HepG2 (cell line): ENCODE measurements around the gene TMTC1.

Experiments used
- EZH2 ChIP-seq: conservative IDR thresholded peaks from 2 replicates; pipeline ENCODE4 v1.6.1; 2012; ENCODE audit warnings: mild to moderate bottlenecking, low read depth, low read length, moderate library complexity
- MED1 ChIP-seq: sonication (generic); formaldehyde crosslinking; IDR thresholded peaks from 2 replicates; pipeline ENCODE4 v1.4.0; 2020; ENCODE audit warnings: missing genetic modification reagents
- NR2C2 ChIP-seq: sonication (generic); formaldehyde crosslinking; IDR thresholded peaks from 2 replicates; pipeline ENCODE4 v1.4.0; 2020; ENCODE audit warnings: missing genetic modification reagents, mild to moderate bottlenecking, moderate library complexity, borderline replicate concordance
- USF2 ChIP-seq, 2 experiments: sonication (generic) in 1 of 2; formaldehyde crosslinking in 1 of 2; IDR thresholded peaks; 2 replicates each; pipeline versions ENCODE4 v1.5.1 to v1.6.1; 2011 to 2020; ENCODE audit warnings: borderline replicate concordance in 1 of 2, low read depth in 1 of 2, low read length in 1 of 2, mild to moderate bottlenecking in 1 of 2, missing genetic modification reagents in 1 of 2, moderate library complexity in 1 of 2
- ZGPAT ChIP-seq: IDR thresholded peaks from 2 replicates; pipeline ENCODE4 v1.6.1; 2016; ENCODE audit warnings: mild to moderate bottlenecking
- ZNF234 ChIP-seq: sonication (generic); formaldehyde crosslinking; conservative IDR thresholded peaks from 2 replicates; pipeline ENCODE4 v1.5.1; 2020; ENCODE audit warnings: mild to moderate bottlenecking, missing genetic modification reagents
- ZNF350 ChIP-seq: sonication (generic); formaldehyde crosslinking; IDR thresholded peaks from 2 replicates; pipeline ENCODE4 v1.4.0; 2020; ENCODE audit warnings: mild to moderate bottlenecking, low read depth, missing genetic modification reagents, borderline replicate concordance
- ZNF800 ChIP-seq: sonication (generic); formaldehyde crosslinking; IDR thresholded peaks from 2 replicates; pipeline ENCODE4 v1.4.0; 2020; ENCODE audit warnings: missing genetic modification reagents
- TF ChIP-seq, protein P1 (sequence below): sonication (generic); formaldehyde crosslinking; IDR thresholded peaks from 2 replicates; pipeline ENCODE4 v1.4.0; 2020; ENCODE audit warnings: mild to moderate bottlenecking, missing genetic modification reagents
- TF ChIP-seq, protein P2 (sequence below): sonication (generic); formaldehyde crosslinking; IDR thresholded peaks from 2 replicates; pipeline ENCODE4 v1.8.0; 2022; ENCODE audit warnings: missing genetic modification reagents, mild to moderate bottlenecking, moderate library complexity, borderline replicate concordance
- TF ChIP-seq, protein P3 (sequence below): sonication (generic); formaldehyde crosslinking; IDR thresholded peaks from 2 replicates; pipeline ENCODE4 v1.4.0; 2020; ENCODE audit warnings: missing genetic modification reagents
- TF ChIP-seq, protein P4 (sequence below): sonication (generic); formaldehyde crosslinking; IDR thresholded peaks from 2 replicates; pipeline ENCODE4 v1.4.0; 2020; ENCODE audit warnings: missing genetic modification reagents

DNA sequence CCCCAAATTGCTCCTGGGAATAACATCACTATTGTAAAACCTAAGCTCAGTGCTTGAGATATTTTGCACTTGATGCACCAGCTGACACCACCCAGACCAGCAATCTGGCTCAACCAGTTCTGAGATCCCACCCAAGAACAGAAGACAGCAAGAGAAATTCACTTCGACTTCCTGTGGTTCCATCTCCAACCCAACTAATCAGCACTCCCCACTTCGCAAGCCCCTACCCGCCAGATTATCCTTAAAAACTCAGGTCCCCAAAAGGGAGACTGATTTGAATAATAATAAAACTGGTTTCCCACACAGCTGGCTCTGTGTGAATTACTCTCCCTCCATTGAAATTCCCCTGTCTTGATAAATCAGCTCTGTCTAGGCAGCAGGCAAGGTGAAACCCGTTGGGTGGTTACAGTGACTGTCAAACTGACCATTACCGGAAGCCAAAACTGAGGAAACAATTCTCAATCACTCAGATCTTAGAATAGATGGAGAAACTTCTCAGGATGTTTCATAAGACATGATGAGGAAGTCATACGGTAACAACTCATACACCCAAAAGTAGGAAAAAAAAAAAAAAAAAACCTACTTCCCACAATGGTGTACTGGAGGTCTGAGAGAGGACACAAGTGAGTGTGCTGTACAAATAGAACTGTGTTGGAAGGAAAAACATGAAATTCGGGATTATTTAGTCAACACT lies 92.4 kb downstream of the TMTC1 start:
- TF ChIP-seq EZH2 (no peak), USF2 (IDR thresholded peaks at IDR 0.05; ENCODE audit: low read depth, low read length) (no peak), USF2 (CRISPR knock-in tag; IDR thresholded peaks at IDR 0.05; ENCODE audit: borderline replicate concordance) (no peak), ZGPAT (CRISPR knock-in tag) (no peak), ZNF350 (CRISPR knock-in tag) (no peak), MED1 (CRISPR knock-in tag) (no peak), ZNF800 (CRISPR knock-in tag) (no peak), NR2C2 (CRISPR knock-in tag) (no peak), ZNF234 (CRISPR knock-in tag) (no peak)
- TF ChIP-seq, protein P1, sequence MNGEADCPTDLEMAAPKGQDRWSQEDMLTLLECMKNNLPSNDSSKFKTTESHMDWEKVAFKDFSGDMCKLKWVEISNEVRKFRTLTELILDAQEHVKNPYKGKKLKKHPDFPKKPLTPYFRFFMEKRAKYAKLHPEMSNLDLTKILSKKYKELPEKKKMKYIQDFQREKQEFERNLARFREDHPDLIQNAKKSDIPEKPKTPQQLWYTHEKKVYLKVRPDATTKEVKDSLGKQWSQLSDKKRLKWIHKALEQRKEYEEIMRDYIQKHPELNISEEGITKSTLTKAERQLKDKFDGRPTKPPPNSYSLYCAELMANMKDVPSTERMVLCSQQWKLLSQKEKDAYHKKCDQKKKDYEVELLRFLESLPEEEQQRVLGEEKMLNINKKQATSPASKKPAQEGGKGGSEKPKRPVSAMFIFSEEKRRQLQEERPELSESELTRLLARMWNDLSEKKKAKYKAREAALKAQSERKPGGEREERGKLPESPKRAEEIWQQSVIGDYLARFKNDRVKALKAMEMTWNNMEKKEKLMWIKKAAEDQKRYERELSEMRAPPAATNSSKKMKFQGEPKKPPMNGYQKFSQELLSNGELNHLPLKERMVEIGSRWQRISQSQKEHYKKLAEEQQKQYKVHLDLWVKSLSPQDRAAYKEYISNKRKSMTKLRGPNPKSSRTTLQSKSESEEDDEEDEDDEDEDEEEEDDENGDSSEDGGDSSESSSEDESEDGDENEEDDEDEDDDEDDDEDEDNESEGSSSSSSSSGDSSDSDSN (CRISPR knock-in tag): no peak
- TF ChIP-seq, protein P2, sequence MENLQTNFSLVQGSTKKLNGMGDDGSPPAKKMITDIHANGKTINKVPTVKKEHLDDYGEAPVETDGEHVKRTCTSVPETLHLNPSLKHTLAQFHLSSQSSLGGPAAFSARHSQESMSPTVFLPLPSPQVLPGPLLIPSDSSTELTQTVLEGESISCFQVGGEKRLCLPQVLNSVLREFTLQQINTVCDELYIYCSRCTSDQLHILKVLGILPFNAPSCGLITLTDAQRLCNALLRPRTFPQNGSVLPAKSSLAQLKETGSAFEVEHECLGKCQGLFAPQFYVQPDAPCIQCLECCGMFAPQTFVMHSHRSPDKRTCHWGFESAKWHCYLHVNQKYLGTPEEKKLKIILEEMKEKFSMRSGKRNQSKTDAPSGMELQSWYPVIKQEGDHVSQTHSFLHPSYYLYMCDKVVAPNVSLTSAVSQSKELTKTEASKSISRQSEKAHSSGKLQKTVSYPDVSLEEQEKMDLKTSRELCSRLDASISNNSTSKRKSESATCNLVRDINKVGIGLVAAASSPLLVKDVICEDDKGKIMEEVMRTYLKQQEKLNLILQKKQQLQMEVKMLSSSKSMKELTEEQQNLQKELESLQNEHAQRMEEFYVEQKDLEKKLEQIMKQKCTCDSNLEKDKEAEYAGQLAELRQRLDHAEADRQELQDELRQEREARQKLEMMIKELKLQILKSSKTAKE (CRISPR knock-in tag): no peak
- TF ChIP-seq, protein P3, sequence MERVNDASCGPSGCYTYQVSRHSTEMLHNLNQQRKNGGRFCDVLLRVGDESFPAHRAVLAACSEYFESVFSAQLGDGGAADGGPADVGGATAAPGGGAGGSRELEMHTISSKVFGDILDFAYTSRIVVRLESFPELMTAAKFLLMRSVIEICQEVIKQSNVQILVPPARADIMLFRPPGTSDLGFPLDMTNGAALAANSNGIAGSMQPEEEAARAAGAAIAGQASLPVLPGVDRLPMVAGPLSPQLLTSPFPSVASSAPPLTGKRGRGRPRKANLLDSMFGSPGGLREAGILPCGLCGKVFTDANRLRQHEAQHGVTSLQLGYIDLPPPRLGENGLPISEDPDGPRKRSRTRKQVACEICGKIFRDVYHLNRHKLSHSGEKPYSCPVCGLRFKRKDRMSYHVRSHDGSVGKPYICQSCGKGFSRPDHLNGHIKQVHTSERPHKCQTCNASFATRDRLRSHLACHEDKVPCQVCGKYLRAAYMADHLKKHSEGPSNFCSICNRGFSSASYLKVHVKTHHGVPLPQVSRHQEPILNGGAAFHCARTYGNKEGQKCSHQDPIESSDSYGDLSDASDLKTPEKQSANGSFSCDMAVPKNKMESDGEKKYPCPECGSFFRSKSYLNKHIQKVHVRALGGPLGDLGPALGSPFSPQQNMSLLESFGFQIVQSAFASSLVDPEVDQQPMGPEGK (CRISPR knock-in tag): no peak
- TF ChIP-seq, protein P4, sequence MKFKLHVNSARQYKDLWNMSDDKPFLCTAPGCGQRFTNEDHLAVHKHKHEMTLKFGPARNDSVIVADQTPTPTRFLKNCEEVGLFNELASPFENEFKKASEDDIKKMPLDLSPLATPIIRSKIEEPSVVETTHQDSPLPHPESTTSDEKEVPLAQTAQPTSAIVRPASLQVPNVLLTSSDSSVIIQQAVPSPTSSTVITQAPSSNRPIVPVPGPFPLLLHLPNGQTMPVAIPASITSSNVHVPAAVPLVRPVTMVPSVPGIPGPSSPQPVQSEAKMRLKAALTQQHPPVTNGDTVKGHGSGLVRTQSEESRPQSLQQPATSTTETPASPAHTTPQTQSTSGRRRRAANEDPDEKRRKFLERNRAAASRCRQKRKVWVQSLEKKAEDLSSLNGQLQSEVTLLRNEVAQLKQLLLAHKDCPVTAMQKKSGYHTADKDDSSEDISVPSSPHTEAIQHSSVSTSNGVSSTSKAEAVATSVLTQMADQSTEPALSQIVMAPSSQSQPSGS: no peak
